Measurements from ENCODE around the gene ME3. TPM values are rescaled to one million over a fixed set of nuclear protein-coding genes. Genes with fewer than 3 reads are reported as not detected.

The ME3 gene
- polyA plus RNA-seq, 2 of the 4 experiments (the other 2 are of a cell fraction), result 19.7 to 22.3 TPM

- no peak overlapping the region for H3K4me3 ChIP-seq
- ChIA-PET POLR2A (interaction anchor here (0.6 to 1.4 kb wide), 2 partner anchors 202 to 330 kb away, joined by 3 read pairs; partner anchors contain the start of gene PRSS23), CTCF (interaction anchor here (1.1 to 2.3 kb wide), 4 partner anchors 13 to 139 kb away, joined by 3 to 9 read pairs (median 4); no protein-coding TSS in a partner anchor)
- no peak for TF ChIP-seq FOXS1 (CRISPR knock-in tag; IDR thresholded peaks at IDR 0.05)
- TF ChIP-seq HDAC2 (IDR thresholded peaks at IDR 0.05), result no peak
- no peak for TF ChIP-seq ZSCAN20 (CRISPR knock-in tag; IDR thresholded peaks at IDR 0.05)
- no peak for TF ChIP-seq CHD4 (IDR thresholded peaks at IDR 0.05; ENCODE audit: borderline replicate concordance)
- TF ChIP-seq CEBPB (IDR thresholded peaks at IDR 0.05), result no peak
- no peak for TF ChIP-seq ZC3H11A (IDR thresholded peaks at IDR 0.05)
- no peak for TF ChIP-seq HEYL (CRISPR knock-in tag; IDR thresholded peaks at IDR 0.05)
- TF ChIP-seq CBX2 (IDR thresholded peaks at IDR 0.05; ENCODE audit: borderline replicate concordance, low read depth), result no peak
- no peak for TF ChIP-seq CTCF (IDR thresholded peaks at IDR 0.05)
- no peak for TF ChIP-seq HES2 (IDR thresholded peaks at IDR 0.05)
- peak overlapping the region in 1 of 2 experiments; percentile 43; a peak in 3 of 6 replicates for H3K27ac ChIP-seq
- 97% methylated on average over 5 of the region's 5 CpGs for WGBS (ENCODE audit: missing lambda C conversion rate)
- H3K9me3 ChIP-seq, result no peaks in the 10 kb centered on the region
- peaks cover 17% of the 10 kb centered on the region; the same call in 2 of the 3 replicates for H3K4me1 ChIP-seq
- DNase-seq (ENCODE audit: low read depth in 1 of 2, low spot score in 1 of 2), result no peak
- no peak for FAIRE-seq
- no peak overlapping the region for H3K4me2 ChIP-seq
- no peak; a peak in 1 of 6 replicates for ATAC-seq
Observed at GRCh38 chr11:86469491-86470388, 202.7 kb downstream of the ME3 start.

- FAIRE-seq (no peak), DNase-seq (ENCODE audit: low read depth in 1 of 2, low spot score in 1 of 2) (no peak), ATAC-seq (no peak)
- H3K9me3 ChIP-seq, result no peaks in the 10 kb centered on the region
- CTCF ChIA-PET, result interaction anchor here (1.2 to 2.3 kb wide), 4 partner anchors 11 to 140 kb away, joined by 4 to 9 read pairs (median 4); no protein-coding TSS in a partner anchor
- H3K4me1 ChIP-seq, result peaks cover 13% of the 10 kb centered on the region; the same call in 1 of the 3 replicates
- TF ChIP-seq RAD21 (conservative IDR thresholded peaks at IDR 0.05 in 1 of 2, IDR thresholded peaks at IDR 0.05 in 1 of 2) (no peak), TFCP2L1 (CRISPR knock-in tag; IDR thresholded peaks at IDR 0.05) (no peak), FOXS1 (CRISPR knock-in tag; IDR thresholded peaks at IDR 0.05) (no peak), CHD2 (IDR thresholded peaks at IDR 0.05; ENCODE audit: low read length, partially characterized antibody) (no peak), ZFP36 (IDR thresholded peaks at IDR 0.05; ENCODE audit: borderline replicate concordance, partially characterized antibody) (no peak), ZNF302 (CRISPR knock-in tag; IDR thresholded peaks at IDR 0.05) (no peak), HES2 (IDR thresholded peaks at IDR 0.05) (no peak), JUNB (IDR thresholded peaks at IDR 0.05) (no peak), RFX5 (IDR thresholded peaks at IDR 0.05) (no peak), SMC3 (IDR thresholded peaks at IDR 0.05) (no peak), POLR2A (IDR thresholded peaks at IDR 0.05; ENCODE audit: low read length) (no peak), KDM1A (IDR thresholded peaks at IDR 0.05; ENCODE audit: low read depth) (no peak), SREBF2 (IDR thresholded peaks at IDR 0.05) (no peak)
- H3K27ac ChIP-seq, result no peak overlapping the region
- POLR2A ChIA-PET, result interaction anchor here (1.4 kb wide), 1 partner anchor 332 kb away, joined by 3 read pairs; the partner anchor contains the start of gene PRSS23
- 91% methylated on average over 1 of the region's 1 CpG for WGBS (ENCODE audit: missing lambda C conversion rate)
- no peak overlapping the region for H3K4me3 ChIP-seq
- H3K4me2 ChIP-seq, result no peak overlapping the region
Observed at GRCh38 chr11:86468169-86468568, 204.2 kb downstream of the ME3 start.

Data from A549 (cell line).